RPMI7951 (cell line): ENCODE results near the gene ADAM12. TPM values are rescaled to one million over a fixed set of nuclear protein-coding genes. Genes with fewer than 3 reads are reported as not detected.
A peak's percentile ranks its signal among the peaks of the same experiment; 100 is the strongest.

ENCODE experiments used
- DNase-seq: peaks from one replicate; pipeline ENCODE4 v3.0.0-alpha.2; 2012; ENCODE audit warnings: low read depth
- total RNA-seq: library from RNA; depleted of rRNA; stranded (reverse); fragments of >200 nt; shearing (Covaris generic); gene quantifications from 2 replicates; pipeline ENCODE4 v1.2.3, GENCODE V29; 2014

Gene ADAM12
- total RNA-seq, 1 experiment from 2014 or later: 34.8 TPM

DNA sequence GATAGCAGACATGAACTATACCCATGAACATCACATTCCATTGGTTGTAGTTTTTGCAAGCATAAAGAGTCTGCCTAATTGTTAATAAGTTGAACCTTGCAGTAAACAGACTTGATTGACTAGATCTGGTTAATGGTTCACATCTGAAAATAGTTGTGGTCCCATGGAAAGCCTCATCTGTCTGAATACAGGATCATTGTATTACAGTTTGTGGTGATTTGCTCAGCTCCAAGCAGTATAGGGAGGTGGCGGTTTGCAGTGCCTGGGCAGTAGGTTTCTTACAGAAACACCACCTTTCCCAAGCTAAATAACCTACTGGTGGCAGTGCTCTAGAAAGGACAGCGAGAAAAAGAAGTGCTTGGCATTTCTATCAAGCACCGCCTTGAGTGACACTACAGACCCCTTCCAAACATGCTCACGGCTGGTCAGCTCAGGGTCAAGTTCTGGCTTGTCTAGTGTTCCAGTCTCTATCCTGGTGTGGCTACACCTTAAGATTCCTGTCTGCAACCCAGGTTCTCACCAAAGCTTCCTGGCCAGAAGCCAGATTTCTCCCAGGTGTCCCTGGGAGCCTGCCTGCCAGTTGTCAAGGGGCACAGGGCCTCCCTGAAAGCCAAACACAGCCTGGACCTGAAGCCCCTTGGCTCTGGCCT, 372.0 kb downstream of the ADAM12 start:
- no peak for DNase-seq

DNA sequence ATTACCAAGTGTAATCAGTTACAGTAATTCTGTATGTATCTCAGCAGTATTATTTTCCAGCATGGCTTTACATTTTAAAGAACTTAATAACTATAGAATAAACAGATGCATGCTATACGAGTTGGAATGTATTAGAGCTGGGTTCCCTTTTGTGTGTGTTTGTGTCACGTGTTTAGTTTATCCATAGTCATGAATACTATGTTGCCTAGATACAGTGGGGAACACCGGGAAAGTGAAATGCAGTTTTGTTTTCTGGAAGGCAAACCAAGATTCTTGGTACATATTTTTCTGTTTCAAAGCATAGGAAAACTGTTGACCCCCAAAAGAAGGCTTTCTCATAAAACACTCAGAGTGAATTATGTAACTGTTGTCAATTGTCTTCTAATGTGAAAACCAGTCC, 372.9 kb downstream of the ADAM12 start:
- no peak for DNase-seq

DNA sequence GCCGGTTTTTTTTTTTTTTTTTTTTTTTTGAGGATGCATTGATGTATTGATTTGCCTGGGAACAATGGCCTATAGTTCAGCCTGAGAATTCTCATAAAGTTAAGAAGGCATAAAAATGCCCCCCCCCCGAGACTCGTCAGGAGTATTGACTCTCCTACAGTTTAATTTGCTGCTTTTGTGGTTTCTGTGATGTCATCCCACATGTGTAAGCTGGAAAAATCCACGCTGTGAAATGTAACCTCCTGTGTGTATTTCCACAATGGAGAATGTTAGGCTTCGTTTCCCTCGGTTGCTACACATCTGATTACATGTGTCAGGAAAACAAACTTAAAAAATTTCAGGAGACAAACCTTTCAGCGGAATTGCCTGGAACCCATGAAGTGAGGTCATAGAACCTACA, 374.0 kb downstream of the ADAM12 start:
- peak; percentile 79 for DNase-seq

DNA sequence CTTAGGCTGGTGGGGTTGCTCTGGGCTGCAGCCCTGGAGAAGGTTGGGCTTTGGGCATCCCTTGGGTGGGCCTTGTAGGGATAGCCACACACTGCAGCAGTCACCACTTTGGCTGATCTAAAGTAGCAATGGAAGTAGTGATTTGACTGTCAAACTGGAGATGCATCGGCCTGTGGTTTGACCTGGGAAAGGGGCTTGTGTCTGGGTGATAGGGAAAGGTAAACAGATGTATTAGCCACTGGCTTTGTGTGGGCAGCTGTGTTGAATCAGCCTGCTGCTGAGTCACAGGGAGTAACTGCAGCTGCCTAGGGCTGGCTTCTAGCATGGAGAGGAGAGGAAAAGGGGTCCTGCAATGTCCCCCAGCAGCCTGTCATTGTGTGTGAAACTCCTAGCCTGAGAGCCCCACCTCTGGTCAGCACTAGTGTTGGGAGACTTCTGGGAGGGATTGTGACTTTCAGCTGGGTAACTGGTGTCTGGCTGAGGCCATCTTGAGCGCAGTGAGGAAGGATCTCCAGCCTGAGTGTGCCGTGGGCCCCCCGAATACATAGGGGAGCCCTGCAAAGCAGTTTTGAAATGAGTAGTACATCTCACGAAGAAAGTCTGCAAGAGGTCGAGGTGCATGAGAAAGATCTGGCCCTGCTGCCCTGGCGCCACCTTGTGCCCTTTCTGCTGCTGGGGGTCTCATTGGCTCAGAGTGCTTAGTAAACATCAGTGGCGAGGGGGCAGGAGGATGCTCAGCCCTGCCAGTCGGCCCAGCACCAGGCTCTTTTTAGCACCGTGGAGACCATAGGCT, 374.6 kb downstream of the ADAM12 start:
- peak; percentile 88 for DNase-seq

DNA sequence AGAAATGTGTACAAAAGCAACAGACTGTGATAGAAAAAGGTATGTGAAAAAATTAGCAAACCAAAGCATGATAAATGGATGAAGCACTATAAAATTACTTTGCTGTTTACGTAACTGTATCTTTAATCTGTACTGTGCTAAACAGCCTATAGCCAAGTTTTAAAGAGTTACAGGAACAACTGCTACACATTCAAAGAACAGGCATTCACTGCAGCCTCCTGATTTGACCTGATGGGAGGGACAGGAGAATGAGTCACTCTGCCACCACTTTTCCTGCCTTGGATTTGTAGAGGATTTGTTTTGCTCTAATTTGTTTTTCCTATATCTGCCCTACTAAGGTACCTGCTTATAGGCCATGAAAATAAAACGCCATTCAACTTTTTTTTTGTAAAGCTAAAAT, 375.8 kb downstream of the ADAM12 start:
- peak; percentile 52 for DNase-seq

DNA sequence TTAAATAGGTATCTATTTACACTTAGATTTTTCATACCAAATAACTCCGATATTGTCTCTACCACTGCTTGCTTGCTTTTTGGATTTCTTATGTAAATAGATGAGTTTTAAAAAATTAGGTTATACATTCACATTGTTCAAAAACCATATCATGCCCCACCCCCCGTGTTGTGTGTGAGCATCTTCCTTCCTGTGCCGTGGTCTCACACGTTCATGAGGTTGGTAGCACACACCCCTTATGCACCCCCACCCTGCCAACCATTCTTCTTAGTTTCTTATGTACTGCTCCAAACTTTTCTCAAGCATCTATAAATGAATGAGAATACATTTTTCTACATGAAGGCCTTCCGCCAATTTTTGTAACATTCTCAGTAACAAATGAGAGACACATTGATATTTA, 376.3 kb downstream of the ADAM12 start:
- no peak for DNase-seq

DNA sequence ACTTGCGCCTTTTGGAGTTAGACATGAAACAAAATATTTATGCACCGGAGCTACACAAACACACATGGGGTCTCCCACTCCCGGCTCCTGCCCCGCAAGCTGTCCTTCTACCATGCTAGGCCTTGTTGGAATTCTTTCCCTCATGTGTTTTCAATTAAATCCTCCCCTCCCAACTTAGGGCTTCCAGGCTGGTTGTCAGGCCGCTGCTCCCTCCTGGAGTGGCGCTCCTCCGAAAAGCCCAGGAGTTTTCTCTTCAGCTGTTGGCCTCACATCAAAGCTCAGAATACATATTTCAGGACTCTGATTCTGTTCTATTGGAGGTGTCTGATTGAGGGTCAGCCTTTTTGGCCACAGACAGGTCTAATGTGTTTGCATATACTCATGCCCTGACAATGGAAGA, 378.6 kb downstream of the ADAM12 start:
- DNase-seq: no peak

DNA sequence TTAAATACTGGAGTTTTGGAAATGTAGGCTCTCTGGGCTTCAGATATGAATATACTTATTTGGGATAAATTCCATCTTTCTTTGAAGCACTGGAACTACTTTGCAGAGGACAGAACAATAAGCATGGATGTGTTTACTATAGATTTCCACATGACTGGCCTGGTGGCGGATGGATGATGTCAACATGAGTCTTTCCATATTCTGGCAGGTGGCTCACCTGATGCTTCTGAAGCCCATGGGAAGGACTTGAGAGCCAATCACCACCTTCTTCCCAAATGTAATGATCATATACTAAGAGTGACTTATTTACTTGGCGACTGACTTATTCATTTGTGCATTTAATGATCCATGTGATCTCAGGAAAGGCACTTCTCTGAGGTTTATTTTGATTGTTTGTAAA, 381.4 kb downstream of the ADAM12 start:
- no peak for DNase-seq

DNA sequence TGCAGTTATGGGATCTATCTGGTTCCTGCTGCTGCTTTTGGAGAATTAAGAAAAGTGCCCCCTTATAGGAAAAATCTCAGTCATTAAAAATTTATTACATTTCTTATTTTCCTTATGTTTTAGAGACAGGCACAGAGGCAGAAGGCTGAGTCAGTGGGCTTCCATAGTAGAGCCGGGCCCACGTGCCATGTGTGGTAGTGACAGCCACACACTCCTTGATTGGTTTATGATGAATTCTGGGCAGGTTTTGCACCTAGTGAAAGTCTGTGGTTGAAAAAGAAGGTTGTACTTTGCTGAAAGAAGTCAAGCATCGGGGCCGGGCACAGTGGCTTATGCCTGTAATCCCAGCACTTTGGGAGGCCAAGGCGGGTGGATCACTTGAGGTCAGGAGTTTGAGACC, 382.0 kb downstream of the ADAM12 start:
- no peak for DNase-seq

DNA sequence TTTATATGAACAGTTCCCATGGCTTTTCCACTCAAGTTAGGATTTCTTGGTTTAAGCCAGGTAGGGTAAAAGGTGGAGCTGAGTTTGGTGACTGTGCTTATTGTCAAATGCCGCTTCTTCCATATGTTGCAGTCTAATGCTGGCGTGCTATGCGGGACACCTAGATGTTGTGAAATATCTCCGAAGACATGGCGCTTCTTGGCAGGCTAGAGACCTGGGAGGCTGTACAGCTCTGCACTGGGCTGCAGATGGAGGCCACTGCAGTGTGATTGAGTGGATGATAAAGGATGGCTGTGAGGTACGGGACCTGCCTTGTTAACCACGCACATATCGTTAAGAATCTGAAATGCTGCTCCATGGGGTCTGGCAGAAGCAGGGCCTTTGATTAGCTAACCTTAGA, 383.5 kb downstream of the ADAM12 start:
- DNase-seq: no peak

DNA sequence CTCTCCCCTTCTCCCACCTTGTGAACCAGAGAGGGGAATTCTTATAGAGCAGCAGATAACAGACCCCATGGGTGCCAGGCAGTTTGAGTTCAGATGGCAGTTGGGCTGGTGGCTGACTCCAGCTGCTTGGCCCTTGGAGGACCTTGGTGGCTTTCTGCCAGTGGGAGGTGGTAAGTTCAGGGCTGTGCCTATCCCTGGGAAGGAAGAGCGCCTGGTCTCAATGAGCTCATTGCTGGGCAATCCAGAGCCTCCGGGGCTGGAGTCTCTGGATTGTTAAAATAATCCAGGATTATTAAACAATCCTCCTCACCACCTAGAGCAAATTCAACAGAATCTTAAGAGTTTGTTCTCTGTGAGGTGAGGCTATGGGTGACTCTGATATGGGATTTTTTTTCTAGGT, 386.7 kb downstream of the ADAM12 start:
- DNase-seq: peak; percentile 79

DNA sequence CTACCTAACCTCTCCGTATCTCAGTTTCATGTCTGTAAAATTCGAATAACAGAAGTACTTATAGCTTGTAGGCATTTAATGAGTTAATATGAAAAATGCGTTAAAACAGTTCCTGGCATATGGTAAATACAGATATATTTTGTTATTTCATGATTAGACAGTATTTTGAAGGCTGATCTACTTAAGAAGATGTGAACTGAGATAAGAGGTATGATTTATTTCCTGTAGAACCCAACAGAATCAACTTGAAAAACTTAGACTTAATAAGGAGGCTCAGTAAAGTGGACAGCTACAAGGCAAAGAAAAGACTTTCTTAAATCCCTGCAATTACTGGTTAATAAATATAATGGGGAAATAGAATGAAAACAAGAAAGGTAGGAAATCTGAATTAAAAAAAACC, 388.6 kb downstream of the ADAM12 start:
- no peak for DNase-seq

DNA sequence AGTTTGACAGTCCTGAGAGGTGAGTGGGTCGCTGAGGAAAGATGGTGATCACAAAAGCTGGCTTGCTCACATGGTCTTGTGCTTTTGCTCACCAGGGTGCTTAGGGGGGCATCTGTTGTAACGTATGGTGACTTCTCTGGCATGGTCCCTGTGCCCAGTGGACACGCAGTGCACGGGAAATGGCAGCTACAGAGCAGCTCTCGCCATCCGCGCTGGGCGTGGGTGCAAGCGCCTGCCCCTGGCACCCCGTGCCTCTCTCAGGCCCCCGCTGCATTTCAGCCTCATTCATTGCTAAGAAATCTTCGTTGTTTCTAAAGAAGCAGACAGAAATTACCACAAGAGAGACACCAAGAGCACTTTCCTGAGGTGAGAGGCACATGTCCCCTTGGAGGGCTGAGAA, 390.7 kb downstream of the ADAM12 start:
- DNase-seq: no peak

DNA sequence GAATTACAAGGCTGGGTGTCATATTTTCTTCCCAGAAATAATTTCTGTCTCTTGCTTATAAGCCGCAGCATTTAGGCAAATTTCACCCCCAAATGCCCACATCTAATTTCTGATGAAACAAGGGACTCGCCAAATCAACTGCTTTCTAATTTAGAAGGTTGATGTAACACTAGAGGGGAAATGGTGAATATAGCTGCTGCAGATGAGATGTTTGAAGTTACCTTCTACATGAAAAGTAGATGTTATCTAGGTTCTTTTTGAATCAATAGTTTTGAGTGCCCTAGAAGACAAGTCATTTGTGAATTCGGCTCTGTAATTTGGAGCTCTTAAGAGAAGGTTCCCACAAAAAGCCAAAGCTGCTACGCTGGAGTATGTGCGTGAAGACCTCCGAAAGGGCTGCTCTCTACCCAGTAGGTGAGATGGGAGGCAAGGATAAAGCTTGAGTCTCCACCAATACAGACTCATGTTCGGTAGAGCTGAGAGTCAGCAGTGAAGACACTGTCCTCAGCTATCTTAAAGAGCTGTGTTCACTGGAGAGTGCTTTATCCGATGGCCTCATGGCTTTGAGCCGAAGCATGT, 392.5 kb downstream of the ADAM12 start:
- DNase-seq: no peak

DNA sequence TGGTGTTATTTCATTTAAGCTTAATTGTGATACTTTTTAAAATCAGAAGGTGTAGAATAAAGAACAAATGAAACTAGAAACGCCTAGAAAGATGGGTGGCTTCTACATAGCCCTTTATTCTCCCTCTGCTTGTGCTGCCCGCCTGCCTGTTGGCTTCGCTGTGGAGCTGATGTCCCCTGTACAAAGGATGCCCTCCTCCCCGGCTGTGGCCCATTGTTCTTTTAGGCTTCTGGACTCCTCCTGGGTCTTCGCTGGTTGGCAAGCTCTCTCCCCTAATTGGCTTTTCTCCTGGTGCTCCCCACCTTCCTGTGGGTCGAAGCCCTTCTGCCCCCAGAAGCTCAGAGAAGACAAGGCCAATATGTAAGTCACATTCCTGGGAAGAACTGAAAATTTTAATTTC, 393.7 kb downstream of the ADAM12 start:
- no peak for DNase-seq

DNA sequence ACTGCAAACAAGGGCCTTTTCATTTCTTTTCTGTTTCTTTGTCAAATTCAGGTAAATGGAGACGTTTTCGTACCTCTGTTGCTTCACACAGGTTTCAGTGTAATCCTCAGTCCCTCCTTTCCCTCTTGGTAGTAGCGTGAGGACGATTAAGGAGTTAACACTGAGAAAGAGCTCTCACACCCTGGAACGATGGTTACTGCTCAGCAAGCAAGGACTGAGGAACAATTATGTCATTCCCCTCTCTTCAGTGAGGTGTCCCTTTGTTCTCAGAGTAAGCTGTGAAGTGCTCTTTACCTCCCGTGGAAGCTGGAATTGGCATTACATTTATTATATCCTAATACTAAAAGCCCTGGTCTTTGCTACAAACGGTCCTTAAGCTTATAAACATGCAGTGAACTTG, 396.0 kb downstream of the ADAM12 start:
- no peak for DNase-seq

DNA sequence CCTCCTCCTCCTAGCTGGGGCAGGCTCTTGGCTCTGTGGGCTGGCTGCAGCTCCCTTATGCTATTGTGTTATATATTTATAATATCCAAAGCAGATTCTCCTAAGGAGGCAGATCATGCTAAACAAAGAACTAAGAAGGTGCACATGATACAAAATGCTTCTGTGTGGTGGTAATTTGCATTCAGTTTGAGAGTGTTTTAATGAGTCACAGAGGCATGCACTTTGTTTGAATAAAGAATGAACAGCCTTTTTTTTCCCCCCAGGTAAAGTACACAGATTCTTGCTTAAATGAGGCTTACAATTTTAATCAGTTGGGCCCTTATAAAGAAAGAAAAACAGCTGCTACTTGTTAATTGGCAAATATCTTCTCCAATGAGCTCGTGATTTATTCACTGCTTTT, 396.9 kb downstream of the ADAM12 start:
- no peak for DNase-seq

DNA sequence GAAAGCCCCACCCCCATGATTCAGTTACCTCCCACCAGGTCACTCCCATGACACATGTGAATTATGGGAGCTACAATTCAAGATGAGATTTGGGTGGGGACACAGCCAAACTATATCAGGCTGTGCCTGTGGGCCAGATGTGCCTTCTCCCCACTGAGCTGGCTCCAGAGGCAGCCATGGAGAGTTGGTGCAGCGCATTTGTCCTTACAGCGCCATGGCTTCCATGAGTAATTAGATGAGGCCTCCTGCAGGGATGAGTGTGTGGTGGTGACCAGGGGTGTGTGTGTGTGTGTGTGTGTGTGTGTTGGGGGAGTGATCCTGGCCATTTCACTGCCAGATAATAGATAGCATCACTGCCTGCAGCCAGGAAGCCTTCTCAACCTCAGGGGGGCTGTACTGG, 397.3 kb downstream of the ADAM12 start:
- DNase-seq: peak; percentile 50

DNA sequence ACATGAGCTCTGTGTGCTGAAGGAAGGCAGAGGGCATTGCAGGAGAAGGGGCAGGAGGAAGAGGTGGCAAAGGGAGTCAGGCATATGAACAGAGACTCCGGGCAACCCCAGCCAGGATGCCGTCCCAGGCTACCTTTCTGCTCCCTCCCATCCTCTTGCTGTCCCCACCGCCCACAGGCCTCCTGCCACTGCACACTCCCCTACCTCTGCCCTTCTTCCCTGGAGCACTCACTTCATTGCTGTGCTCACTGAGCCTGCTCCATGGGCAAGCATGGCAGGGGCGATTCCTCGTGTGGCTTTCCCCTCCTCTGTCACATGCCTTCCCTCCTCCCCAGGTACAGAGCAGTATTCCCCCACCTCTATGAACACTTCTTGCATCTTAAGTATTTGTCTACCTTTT, 398.5 kb downstream of the ADAM12 start:
- no peak for DNase-seq

DNA sequence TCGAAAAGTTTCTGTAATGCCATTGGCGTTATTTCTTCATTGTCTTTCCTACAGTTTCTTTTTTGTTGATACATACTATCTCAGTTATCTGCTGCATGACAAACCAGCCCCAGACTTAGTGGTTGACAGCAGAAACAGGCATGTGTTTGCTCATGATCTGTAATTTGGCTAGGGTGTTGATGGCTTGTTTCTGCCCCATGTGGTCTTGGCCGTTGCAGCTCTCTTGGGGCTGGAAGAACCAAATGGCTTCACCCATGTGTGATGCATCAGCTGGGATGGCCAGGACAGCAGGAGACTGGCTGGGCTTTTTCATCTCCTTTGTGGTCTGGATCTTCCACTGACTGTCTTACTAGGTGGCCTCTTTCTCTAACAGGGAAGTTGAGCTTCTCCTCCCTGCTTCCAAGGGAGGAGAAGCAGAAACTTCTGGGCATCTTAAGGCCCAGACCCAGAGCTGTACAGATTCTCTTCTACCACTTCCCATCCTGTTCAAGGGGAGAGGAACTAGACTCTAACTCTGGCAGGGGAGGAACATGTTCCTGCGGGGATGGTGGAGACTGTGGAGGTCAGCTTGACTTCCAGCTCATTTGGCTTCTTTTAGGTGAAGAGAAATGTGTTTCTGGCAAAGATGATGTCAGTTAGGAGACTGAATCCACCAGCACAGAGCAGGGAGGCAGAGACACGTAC, 402.6 kb downstream of the ADAM12 start:
- DNase-seq: no peak

DNA sequence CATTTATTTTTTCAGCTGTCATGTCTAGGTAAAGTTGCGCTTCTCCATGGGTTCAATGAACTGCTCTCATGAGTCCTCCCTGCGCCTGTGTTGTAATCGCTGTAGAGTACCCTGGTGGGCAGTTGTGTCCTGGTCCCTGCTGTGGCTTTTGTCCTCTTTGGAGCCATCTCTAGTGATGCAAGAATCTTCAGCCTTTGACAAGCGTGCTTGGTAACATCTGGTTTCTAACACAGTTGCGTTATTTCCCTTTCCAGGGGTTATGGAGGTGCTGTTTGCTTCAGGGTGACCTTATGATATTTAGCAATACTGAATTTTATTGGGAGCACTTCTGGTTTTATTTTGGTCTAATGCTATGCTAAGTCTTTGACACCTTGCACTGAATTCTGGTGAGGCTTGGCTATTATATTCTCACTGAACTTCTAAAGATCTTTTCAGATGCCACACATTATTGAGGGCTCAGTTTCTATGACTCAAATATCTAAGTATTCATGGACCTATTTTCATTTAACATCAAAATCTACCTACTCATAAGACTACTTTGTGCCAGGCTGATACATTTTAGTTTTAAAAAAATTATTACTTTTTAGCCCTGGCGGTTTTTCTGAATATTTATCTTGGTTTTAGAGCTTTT, 403.3 kb downstream of the ADAM12 start:
- DNase-seq: no peak

DNA sequence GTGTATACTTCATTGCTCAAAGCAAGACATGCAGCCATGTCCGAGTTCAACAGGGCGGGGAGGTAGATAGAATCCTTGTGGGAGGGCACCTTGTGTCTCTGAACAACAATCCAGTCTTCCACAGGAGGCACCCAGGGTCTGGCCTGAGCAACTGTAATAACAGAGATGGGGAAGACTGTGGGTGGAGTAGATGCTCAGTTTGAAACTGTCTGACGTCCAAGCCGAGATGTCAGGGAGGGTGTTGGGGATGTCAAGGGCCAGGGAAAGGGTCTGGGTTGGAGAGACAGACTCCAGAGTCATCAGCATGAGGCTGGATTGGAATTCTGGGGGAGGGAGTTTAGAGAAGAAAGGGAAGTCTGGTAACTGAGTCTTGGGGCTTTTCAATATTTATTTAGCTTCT, 403.9 kb downstream of the ADAM12 start:
- no peak for DNase-seq
